HepG2 (cell line): ENCODE data around the gene TASOR2. TPM values are rescaled to one million over a fixed set of nuclear protein-coding genes. Genes with fewer than 3 reads are reported as not detected.
A peak's percentile ranks its signal among the peaks of the same experiment; 100 is the strongest.

Source experiments
- AHDC1 ChIP-seq: sonication (generic); formaldehyde crosslinking; IDR thresholded peaks from 2 replicates; pipeline ENCODE4 v1.5.1; 2020; ENCODE audit warnings: mild to moderate bottlenecking, missing genetic modification reagents, borderline replicate concordance
- DPF2 ChIP-seq: sonication (generic); formaldehyde crosslinking; IDR thresholded peaks from 2 replicates; pipeline ENCODE4 v1.4.0; 2020; ENCODE audit warnings: mild to moderate bottlenecking, low read depth, missing genetic modification reagents, borderline replicate concordance
- MATR3 ChIP-seq: sonication (generic); formaldehyde crosslinking; IDR thresholded peaks from 2 replicates; pipeline ENCODE4 v1.4.0; 2020; ENCODE audit warnings: missing genetic modification reagents
- MIER2 ChIP-seq: IDR thresholded peaks from 2 replicates; pipeline ENCODE4 v1.6.1; 2016; ENCODE audit warnings: missing biosample characterization, missing genetic modification reagents
- MTA3 ChIP-seq: sonication (generic); formaldehyde crosslinking; IDR thresholded peaks from 2 replicates; pipeline ENCODE4 v1.4.0; 2020; ENCODE audit warnings: missing genetic modification reagents
- PRMT3 ChIP-seq: sonication (generic); formaldehyde crosslinking; IDR thresholded peaks from 2 replicates; pipeline ENCODE4 v1.8.1; 2022; ENCODE audit warnings: low read depth, mild to moderate bottlenecking, moderate library complexity, missing genetic modification reagents, borderline replicate concordance
- RARG ChIP-seq: sonication (generic); formaldehyde crosslinking; IDR thresholded peaks from 2 replicates; pipeline ENCODE4 v1.4.0; 2020; ENCODE audit warnings: low read depth, mild to moderate bottlenecking, missing genetic modification reagents
- REPIN1 ChIP-seq: sonication (generic); formaldehyde crosslinking; IDR thresholded peaks from 2 replicates; pipeline ENCODE4 v1.8.0; 2022; ENCODE audit warnings: missing genetic modification reagents, low read depth, mild to moderate bottlenecking, borderline replicate concordance
- SNRNP70 ChIP-seq: fragments of 200-400 bp; formaldehyde crosslinking; IDR thresholded peaks from 2 replicates; pipeline ENCODE4 v1.6.1; 2017; ENCODE audit warnings: mild to moderate bottlenecking, low read depth, low read length, moderate library complexity
- ZFP91 ChIP-seq: sonication (generic); formaldehyde crosslinking; IDR thresholded peaks from 2 replicates; pipeline ENCODE4 v1.9.0; 2022; ENCODE audit warnings: missing genetic modification reagents, mild to moderate bottlenecking, borderline replicate concordance
- ZNF24 ChIP-seq: fragments of 450-650 bp; IDR thresholded peaks from 2 replicates; pipeline ENCODE4 v1.6.1; 2017; ENCODE audit warnings: antibody characterized with exemption, mild to moderate bottlenecking
- ZNF343 ChIP-seq: sonication (generic); formaldehyde crosslinking; IDR thresholded peaks from 2 replicates; pipeline ENCODE4 v1.4.0; 2020; ENCODE audit warnings: mild to moderate bottlenecking, missing genetic modification reagents
- ZNF552 ChIP-seq: sonication (generic); formaldehyde crosslinking; IDR thresholded peaks from 2 replicates; pipeline ENCODE4 v1.9.0; 2022; ENCODE audit warnings: missing genetic modification reagents, mild to moderate bottlenecking, borderline replicate concordance
- ZNF558 ChIP-seq: sonication (generic); formaldehyde crosslinking; IDR thresholded peaks from 2 replicates; pipeline ENCODE4 v1.9.0; 2022; ENCODE audit warnings: mild to moderate bottlenecking, missing genetic modification reagents, borderline replicate concordance
- ZNF564 ChIP-seq: sonication (generic); formaldehyde crosslinking; IDR thresholded peaks from 2 replicates; pipeline ENCODE4 v1.8.1; 2023; ENCODE audit warnings: mild to moderate bottlenecking, missing genetic modification reagents
- ZNF740 ChIP-seq: sonication (generic); formaldehyde crosslinking; IDR thresholded peaks from 2 replicates; pipeline ENCODE4 v1.4.0; 2020; ENCODE audit warnings: missing genetic modification reagents
- ZNF749 ChIP-seq: sonication (generic); formaldehyde crosslinking; IDR thresholded peaks from 2 replicates; pipeline ENCODE4 v1.8.0; 2022; ENCODE audit warnings: mild to moderate bottlenecking, missing genetic modification reagents, moderate library complexity, borderline replicate concordance
- polyA plus RNA-seq, 8 experiments: library from polyadenylated mRNA; depleted of rRNA in 3 of 8; stranded (reverse) in 7 of 8; unstranded in 1 of 8; fragments of >200 nt; fragmentation: Illumina TruSeq in 4 of 8; extraction: Trizol in 4 of 8; gene quantifications; 2 replicates each; pipeline versions ENCODE4 v1.2.1 to v1.2.3, GENCODE V29; 2011 to 2016; ENCODE audit warnings: low read depth in 4 of 8, missing spikeins in 1 of 8, mixed read lengths in 1 of 8; ENCODE audit not compliant: insufficient read depth in 1 of 8
- total RNA-seq, 5 experiments: library from RNA; depleted of rRNA; stranded (reverse); fragments of >200 nt; fragmentation: Illumina TruSeq; extraction: Trizol; gene quantifications; 2 replicates each; pipeline ENCODE4 v1.2.3, GENCODE V29; 2016; ENCODE audit warnings: low read depth in 1 of 5
- TF ChIP-seq, protein P1 (sequence below): fragments of 450-650 bp; IDR thresholded peaks from 2 replicates; pipeline ENCODE4 v1.6.1; 2017
- TF ChIP-seq, protein P2 (sequence below): sonication (generic); formaldehyde crosslinking; IDR thresholded peaks from 2 replicates; pipeline ENCODE4 v1.4.0; 2020; ENCODE audit warnings: missing genetic modification reagents; ENCODE audit errors: not compliant biosample characterization

Gene TASOR2
- total and polyA plus RNA-seq, 2 of the 13 experiments (the other 11 are each of a cell fraction or from before 2014, with no cell fraction given) = 24.2 to 55.3 TPM

DNA sequence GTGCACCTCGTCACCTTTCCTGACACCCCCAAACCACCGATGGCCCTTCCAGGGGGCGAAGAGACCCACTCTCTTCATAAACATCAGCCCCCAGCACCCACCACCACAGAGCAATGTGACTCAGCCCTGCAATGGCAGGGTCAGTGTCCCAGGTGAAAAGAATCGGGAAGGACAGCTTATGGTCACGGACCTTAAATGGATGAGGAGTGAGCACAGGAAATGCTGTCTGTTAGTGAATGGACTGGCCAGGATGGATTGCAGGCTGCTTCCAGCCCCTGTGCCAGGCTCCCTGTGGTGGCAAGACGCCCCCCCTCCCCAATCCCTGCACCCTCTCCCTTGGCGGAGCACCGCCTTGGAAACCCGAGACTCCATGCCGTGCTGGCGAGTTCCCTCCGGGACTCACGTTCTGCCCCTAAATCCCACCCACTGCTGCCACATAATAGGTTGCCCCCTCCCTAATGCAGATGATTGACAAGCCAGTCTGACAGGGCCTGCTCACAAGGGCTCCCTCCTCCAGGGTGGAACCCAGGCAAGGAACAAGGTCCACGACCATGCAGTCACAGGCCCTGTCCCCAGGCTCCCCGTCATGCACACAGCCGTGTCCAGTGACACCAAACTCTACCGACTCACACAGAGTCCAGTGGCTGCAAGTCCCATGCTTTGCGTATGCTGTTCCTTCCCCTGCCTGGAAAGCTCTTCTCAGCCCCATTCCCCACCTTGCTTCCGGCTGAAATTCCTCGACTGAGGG is 25.6 kb upstream of the TASOR2 start (continued):
- 0 out of 2 replicates have a peak, but pooled peaks have one; percentile 46 for TF ChIP-seq ZNF740 (CRISPR knock-in tag)
- TF ChIP-seq MIER2 (CRISPR knock-in tag) = no peak
- TF ChIP-seq, protein P1, sequence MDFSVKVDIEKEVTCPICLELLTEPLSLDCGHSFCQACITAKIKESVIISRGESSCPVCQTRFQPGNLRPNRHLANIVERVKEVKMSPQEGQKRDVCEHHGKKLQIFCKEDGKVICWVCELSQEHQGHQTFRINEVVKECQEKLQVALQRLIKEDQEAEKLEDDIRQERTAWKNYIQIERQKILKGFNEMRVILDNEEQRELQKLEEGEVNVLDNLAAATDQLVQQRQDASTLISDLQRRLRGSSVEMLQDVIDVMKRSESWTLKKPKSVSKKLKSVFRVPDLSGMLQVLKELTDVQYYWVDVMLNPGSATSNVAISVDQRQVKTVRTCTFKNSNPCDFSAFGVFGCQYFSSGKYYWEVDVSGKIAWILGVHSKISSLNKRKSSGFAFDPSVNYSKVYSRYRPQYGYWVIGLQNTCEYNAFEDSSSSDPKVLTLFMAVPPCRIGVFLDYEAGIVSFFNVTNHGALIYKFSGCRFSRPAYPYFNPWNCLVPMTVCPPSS = no peak
- no peak; the same call in 1 of the 2 replicates for TF ChIP-seq ZNF343 (CRISPR knock-in tag)
- TF ChIP-seq ZFP91 (CRISPR knock-in tag) = no peak
- TF ChIP-seq RARG (CRISPR knock-in tag) = no peak
- TF ChIP-seq ZNF24 = no peak
- 0 out of 2 replicates have a peak, but pooled peaks have one; percentile 23 for TF ChIP-seq ZNF558
- peak; percentile 74 for TF ChIP-seq AHDC1 (CRISPR knock-in tag)
- no peak for TF ChIP-seq PRMT3 (CRISPR knock-in tag)
- TF ChIP-seq, protein P2, sequence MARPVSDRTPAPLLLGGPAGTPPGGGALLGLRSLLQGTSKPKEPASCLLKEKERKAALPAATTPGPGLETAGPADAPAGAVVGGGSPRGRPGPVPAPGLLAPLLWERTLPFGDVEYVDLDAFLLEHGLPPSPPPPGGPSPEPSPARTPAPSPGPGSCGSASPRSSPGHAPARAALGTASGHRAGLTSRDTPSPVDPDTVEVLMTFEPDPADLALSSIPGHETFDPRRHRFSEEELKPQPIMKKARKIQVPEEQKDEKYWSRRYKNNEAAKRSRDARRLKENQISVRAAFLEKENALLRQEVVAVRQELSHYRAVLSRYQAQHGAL (CRISPR knock-in tag) = no peak
- TF ChIP-seq MTA3 = no peak
- no peak for TF ChIP-seq ZNF552 (CRISPR knock-in tag)
- TF ChIP-seq SNRNP70 = no peak
- TF ChIP-seq ZNF564 = no peak
- no peak for TF ChIP-seq DPF2 (CRISPR knock-in tag)
- no peak for TF ChIP-seq REPIN1
- TF ChIP-seq ZNF749 (CRISPR knock-in tag) = 0 out of 2 replicates have a peak, but pooled peaks have one; percentile 51
- no peak for TF ChIP-seq MATR3 (CRISPR knock-in tag)
